H1 (cell line): ENCODE results near the gene CFAP298. TPM values are rescaled to one million over a fixed set of nuclear protein-coding genes. Genes with fewer than 3 reads are reported as not detected.

ENCODE experiments used
- CHD7 ChIP-seq: fragments of 300-600 bp; sonication (generic); IDR thresholded peaks from 2 replicates; pipeline ENCODE4 v1.7.1; 2012; ENCODE audit warnings: low read length, moderate library complexity, mild to moderate bottlenecking, inconsistent platforms; ENCODE audit not compliant: insufficient replicate concordance
- CREB1 ChIP-seq: IDR thresholded peaks from 2 replicates; pipeline ENCODE4 v1.6.1; 2012; ENCODE audit warnings: inconsistent platforms
- E2F6 ChIP-seq: IDR thresholded peaks from 2 replicates; pipeline ENCODE4 v1.6.1; 2012; ENCODE audit warnings: inconsistent platforms
- EGR1 ChIP-seq: IDR thresholded peaks from 2 replicates; pipeline ENCODE4 v1.6.1; 2011; ENCODE audit warnings: low read depth, low read length, borderline replicate concordance
- RFX5 ChIP-seq: IDR thresholded peaks from 2 replicates; pipeline ENCODE4 v1.6.1; 2011; ENCODE audit warnings: low read depth, low read length, improper control_type of control experiment, borderline replicate concordance
- SAP30 ChIP-seq: fragments of 300-600 bp; sonication (generic); IDR thresholded peaks from 2 replicates; pipeline ENCODE4 v1.7.1; 2012; ENCODE audit warnings: low read length, moderate library complexity, mild to moderate bottlenecking, inconsistent platforms; ENCODE audit not compliant: insufficient read depth, insufficient replicate concordance
- SIN3A ChIP-seq, 2 experiments: IDR thresholded peaks in 1 of 2; conservative IDR thresholded peaks in 1 of 2; 2 replicates each; pipeline ENCODE4 v1.6.1; 2011 to 2012; ENCODE audit warnings: low read length in 2 of 2, improper control_type of control experiment in 1 of 2, low read depth in 1 of 2, mild to moderate bottlenecking in 1 of 2
- SP2 ChIP-seq: IDR thresholded peaks from 2 replicates; pipeline ENCODE4 v1.6.1; 2012; ENCODE audit warnings: mild to moderate bottlenecking, low read length, inconsistent platforms
- polyA plus RNA-seq, 7 experiments: library from polyadenylated mRNA; depleted of rRNA in 3 of 7; stranded (reverse) in 5 of 7; unstranded in 2 of 7; fragments of >200 nt in 5 of 7; fragments of 200-250 nt in 2 of 7; gene quantifications; 1 replicate in 5 of 7; 2 replicates in 1 of 7; 4 replicates in 1 of 7; pipeline versions ENCODE4 v1.2.1 to v1.2.3, GENCODE V29; 2011 to 2013; ENCODE audit warnings: missing spikeins in 2 of 7, mixed read lengths in 2 of 7
- total RNA-seq: library from RNA; stranded (reverse); fragmentation: NEBNext Ultra II Directional; extraction: Animal tissue kit (Norgen Biotek cat#: 25700); gene quantifications from 2 replicates; pipeline ENCODE4 v1.2.1, GENCODE V29; 2021

Gene CFAP298
- total and polyA plus RNA-seq, 2 of the 8 experiments (the other 6 are each of a cell fraction or from before 2014, with no cell fraction given), result 43.0 to 68.1 TPM

- no peak for TF ChIP-seq RFX5
- TF ChIP-seq SAP30, result peak; percentile 97
- TF ChIP-seq SP2, result no peak
- TF ChIP-seq CREB1, result 0 out of 2 replicates have a peak, but pooled peaks have one; percentile 21
- no peak for TF ChIP-seq CHD7
- peak; percentile 91 to 99 for TF ChIP-seq SIN3A (conservative IDR thresholded peaks at IDR 0.05 in 1 of 2, IDR thresholded peaks at IDR 0.05 in 1 of 2; ENCODE audit: low read depth in 1 of 2, low read length in 2 of 2)
- TF ChIP-seq E2F6, result peak; percentile 58
- TF ChIP-seq EGR1, result peak; percentile 89
These were observed at the start of gene CFAP298 (continued) for GRCh38 chr21:32612075-32612998.
